Measurements from ENCODE around the gene RNF38.

RNF38 gene

GRCh38 chr9:36319806-36320205 is 80.3 kb downstream of the RNF38 start:
- TF ChIP-seq, protein P1, sequence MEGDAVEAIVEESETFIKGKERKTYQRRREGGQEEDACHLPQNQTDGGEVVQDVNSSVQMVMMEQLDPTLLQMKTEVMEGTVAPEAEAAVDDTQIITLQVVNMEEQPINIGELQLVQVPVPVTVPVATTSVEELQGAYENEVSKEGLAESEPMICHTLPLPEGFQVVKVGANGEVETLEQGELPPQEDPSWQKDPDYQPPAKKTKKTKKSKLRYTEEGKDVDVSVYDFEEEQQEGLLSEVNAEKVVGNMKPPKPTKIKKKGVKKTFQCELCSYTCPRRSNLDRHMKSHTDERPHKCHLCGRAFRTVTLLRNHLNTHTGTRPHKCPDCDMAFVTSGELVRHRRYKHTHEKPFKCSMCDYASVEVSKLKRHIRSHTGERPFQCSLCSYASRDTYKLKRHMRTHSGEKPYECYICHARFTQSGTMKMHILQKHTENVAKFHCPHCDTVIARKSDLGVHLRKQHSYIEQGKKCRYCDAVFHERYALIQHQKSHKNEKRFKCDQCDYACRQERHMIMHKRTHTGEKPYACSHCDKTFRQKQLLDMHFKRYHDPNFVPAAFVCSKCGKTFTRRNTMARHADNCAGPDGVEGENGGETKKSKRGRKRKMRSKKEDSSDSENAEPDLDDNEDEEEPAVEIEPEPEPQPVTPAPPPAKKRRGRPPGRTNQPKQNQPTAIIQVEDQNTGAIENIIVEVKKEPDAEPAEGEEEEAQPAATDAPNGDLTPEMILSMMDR (conservative IDR thresholded peaks at IDR 0.05; ENCODE audit: low read depth, low read length) = no peak
- DNase-seq (ENCODE audit: low read depth) = no peak

DNA sequence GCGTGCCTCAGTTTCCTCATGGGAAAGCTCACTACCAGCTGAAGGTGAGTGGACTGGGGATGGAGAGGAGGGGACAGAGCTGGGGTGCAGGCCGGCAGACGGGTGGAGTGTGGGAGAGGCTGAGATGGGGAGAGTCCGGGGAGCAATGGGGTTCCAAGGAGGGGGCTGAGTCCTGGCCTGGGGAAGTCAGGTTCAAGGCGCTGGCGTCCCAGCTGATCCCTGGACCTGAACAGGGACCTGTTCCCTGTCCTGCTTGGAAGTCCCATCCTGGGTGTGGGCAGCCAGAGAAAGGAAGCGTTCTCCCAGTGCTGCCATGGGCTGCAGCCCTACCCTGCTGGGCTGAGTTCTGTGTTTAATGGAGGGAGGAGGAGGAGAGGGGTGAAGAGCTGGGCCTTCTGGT is 80.9 kb downstream of the RNF38 start:
- no peak for DNase-seq (ENCODE audit: low read depth)
- no peak overlapping the region for H3K4me3 ChIP-seq (ENCODE audit: low read length)
- TF ChIP-seq, protein P1 (conservative IDR thresholded peaks at IDR 0.05; ENCODE audit: low read depth, low read length) = no peak

More at GRCh38 chr9:36319806-36320205, 80.3 kb downstream of the RNF38 start:
- H3K4me3 ChIP-seq (ENCODE audit: low read length) = no peak overlapping the region

- TF ChIP-seq, protein P1 (conservative IDR thresholded peaks at IDR 0.05; ENCODE audit: low read depth, low read length) = no peak
- no peak for DNase-seq (ENCODE audit: low read depth)
- no peak overlapping the region for H3K4me3 ChIP-seq (ENCODE audit: low read length)
These were observed 81.8 kb downstream of the RNF38 start for GRCh38 chr9:36318212-36318802.

DNA sequence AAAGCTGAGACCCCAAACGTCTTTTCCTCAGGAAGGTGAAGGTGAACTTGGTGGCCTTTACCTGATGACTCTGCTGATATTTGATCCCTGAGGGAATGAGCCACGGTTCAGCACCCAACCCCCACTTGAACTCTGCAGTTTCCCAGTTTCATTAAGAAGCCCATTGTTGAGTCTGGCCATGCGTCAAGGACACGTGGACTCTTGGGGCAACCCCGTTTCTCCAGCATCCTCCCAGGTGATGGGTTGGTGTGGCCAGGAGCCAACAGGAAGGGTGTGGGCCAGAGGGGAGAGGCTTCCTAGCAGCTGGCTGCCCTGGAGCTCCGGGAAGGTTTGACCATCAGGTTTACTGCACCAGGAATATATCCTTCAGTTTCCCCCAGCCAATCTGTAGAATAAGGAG is 82.3 kb downstream of the RNF38 start:
- TF ChIP-seq, protein P1 (conservative IDR thresholded peaks at IDR 0.05; ENCODE audit: low read depth, low read length) = no peak
- no peak overlapping the region for H3K4me3 ChIP-seq (ENCODE audit: low read length)
- DNase-seq (ENCODE audit: low read depth) = no peak

DNA sequence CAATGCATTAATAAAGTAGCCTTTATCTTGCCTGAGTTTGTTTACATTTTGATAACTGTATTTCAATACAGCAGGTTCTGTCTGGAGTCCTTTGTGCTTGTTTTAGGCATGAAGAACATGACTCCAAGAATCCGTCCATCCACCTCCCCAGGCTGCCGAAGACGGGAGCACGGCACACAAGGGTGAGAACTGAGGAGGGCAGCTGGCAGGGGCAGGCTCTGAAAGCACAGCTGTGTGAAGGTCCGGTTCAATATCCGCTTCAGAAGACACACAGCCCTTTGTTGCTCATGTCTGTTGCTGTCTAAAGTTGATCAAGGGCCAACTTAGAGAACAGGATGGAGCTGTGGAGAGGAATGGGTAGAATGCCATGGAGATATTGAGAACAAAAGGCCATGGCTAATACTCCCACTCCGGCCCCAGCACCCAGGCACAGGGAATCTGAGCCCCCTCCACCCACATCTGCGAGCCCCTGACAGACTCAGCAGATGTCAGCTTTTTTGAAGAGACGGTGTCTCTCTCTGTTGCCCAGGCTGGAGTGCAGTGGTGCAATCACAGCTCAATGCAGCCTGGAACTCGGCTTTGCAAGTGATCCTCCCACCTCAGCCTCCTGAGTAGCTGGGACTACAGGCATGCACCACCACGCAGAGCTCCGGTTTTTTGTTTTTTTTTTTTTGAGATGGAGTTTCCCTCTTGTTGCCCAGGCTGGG is 83.3 kb downstream of the RNF38 start:
- TF ChIP-seq, protein P1 (conservative IDR thresholded peaks at IDR 0.05; ENCODE audit: low read depth, low read length) = no peak
- H3K4me3 ChIP-seq (ENCODE audit: low read length) = no peak overlapping the region
- DNase-seq (ENCODE audit: low read depth) = no peak

DNA sequence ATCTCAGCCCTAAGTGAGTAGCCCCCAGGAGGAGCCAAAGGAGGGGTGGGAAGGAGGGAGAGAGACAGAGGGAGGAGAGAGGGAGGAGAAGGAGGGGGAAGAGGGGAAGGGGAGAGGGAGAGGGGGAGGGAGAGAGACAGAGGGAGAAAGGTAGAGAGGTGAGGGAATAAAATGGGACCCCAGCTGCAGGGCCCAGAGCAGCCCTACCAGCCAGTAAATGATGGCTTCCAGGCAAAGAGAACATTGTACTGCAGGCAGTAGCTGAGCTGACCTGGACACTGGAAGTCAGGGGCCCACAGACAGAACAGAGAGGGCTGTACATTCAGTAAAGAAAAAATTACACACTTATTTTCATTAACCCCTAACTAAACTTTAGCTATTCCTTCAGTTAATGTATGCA is 84.0 kb downstream of the RNF38 start:
- no peak for DNase-seq (ENCODE audit: low read depth)
- TF ChIP-seq, protein P1 (conservative IDR thresholded peaks at IDR 0.05; ENCODE audit: low read depth, low read length) = no peak
- H3K4me3 ChIP-seq (ENCODE audit: low read length) = no peak overlapping the region

DNA sequence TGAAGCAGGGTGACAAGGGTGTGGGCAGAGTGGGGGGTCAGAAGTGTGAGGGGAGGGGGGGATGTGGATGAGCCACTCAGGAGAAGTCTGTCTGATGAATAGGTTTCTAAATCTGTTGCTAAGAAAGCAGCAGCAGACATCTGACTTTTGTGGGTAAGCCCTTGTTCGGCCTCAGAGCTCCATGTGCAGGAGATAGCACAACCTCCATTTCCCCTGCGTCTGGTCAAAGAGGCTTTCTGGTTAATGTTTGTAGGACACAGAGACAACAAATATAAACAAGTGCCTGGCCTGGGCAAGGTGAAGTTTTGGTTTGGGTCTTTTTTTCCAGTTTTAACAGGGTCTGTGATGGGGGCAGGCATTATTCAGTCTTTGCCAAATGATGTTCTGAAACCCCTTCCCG is 84.8 kb downstream of the RNF38 start:
- DNase-seq (ENCODE audit: low read depth) = no peak
- no peak overlapping the region for H3K4me3 ChIP-seq (ENCODE audit: low read length)
- TF ChIP-seq, protein P1 (conservative IDR thresholded peaks at IDR 0.05; ENCODE audit: low read depth, low read length) = no peak
